Stimulated activated CD4-positive, alpha-beta T cell treated with anti-CD3 and anti-CD28 coated beads, Interleukin-4, amount 100 ng/mL, for 48 hours (primary cell): Measurements from ENCODE around the gene SDS.
"Not testable (repeated sequence)": the region's sequence is repeated elsewhere in the genome, so short reads cannot be mapped to it uniquely, and the experiment has no call there.

Experiments
- DNase-seq, 2 donors: peaks; one replicate each; pipeline ENCODE4 v3.0.0-alpha.2; 2020; ENCODE audit warnings: low read depth in 2 of 2

SDS gene

DNA sequence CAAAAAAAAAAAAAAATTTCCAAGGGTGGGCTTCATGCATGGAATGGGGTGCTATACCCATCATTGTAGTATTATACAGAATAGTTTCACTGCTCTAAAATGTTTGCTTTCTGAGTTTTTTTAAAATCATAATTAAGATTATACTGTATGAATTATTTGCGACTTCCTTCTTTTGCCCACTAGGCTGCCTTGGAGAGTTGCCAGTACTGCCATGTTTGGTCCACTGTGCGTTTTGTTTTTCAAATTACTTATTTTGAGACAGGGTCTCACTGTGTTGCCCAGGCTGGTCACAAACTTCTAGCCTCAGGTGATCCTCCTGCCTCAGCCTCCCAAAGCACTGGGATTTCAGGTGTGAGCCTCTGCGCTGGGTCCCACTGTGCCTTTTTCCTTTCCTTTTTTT is 25.4 kb downstream of the SDS start:
- DNase-seq: no peak

DNA sequence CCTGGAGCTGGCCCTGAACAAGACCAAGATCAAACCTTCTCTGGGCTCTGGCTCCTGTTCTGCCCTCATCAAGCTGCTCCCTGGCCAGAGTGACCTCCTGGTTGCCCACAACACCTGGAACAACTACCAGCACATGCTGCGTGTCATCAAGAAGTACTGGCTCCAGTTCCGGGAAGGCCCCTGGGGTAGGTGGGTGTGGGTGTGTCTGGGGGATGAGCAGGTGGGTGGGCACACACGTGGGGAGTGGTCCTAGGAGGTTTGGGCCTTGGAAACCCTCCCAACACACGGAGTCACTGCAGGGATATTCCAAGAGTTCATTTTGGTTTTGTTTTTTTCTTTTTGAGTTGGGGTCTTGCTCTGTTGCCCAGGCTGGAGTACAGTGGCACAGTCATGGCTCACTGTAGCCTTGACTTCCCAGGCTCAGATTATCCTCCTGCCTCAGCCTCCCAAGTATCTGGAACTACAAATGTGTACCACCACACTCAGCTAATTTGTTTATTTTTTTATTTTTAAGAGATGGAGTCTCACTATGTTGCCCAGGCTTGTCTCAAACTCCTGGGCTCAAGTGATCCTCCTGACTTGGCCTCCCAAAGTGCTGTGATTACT is 28.8 kb downstream of the SDS start:
- DNase-seq: no peak

DNA sequence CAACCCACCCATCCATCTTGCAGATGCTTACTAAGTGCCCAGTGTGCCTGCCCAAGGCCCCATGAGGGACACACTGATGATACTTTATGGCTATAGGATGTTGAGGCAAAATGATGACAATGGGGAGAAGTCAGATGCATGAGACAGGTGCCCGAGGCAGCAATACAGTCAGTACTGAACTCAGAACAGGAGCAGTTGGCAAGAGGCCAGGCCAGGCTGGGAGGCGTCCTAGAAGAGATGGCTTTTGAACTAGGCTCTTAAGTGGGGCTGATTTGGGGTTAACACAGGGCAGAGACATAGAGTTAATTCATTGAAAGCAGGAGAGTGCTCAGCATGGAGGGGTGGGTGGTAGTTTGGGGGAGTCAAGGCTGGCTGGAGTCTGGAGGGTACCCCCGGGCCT is 29.7 kb downstream of the SDS start:
- no peak for DNase-seq

DNA sequence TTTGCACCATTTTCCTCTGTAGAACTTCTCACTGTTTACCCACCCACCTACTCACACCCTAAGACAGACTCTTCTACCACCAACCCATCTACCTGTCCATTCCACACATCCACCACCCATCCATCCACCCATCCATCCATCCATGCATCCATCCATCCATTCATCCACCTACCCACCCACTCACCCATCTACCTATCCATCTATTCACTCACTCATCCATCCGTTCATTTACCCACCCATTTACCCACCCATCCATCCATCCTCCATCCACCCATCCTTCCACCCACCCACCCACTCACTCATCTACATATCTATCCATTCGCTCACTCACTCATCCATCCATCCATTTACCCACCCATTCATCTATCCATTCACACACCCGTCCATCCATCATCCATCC is 30.2 kb downstream of the SDS start:
- DNase-seq: no peak

DNA sequence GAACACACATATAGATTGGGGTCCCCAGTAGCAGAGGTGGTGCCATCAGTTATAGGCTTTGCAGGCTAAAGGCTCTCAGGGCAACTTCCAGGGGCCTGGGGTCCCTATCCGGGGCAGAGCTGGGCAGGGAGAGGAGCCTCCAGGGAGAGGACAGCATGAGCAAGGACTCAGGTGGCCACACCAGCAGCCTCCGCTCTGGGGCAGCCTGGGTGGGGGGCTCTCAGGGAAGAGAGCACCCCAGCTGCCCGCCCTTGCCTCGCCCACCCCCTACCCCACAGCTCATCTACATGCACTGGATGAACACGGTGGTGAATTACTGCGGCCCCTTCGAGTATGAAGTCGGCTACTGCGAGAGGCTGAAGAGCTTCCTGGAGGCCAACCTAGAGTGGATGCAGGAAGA is 31.3 kb downstream of the SDS start:
- no peak for DNase-seq

DNA sequence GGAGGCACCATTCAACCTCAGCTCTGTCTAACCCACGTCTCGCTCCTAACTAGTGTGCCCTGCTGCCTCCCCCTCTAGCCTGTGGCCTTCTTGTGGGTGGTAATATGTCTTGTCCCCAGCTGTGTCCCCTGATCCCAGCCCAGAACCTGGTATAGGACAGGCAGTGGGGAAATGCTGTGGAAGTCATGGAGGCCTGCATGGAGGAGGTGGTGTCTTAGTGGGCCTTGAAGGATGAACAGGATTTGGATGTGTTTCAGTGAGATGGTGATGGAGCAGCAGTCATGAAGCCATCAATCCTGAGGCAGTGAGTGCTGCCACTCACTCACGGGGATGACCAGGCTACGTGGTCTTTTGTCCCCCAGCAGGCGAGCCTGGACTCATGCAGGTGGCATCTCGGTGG is 31.9 kb downstream of the SDS start:
- DNase-seq: no peak

DNA sequence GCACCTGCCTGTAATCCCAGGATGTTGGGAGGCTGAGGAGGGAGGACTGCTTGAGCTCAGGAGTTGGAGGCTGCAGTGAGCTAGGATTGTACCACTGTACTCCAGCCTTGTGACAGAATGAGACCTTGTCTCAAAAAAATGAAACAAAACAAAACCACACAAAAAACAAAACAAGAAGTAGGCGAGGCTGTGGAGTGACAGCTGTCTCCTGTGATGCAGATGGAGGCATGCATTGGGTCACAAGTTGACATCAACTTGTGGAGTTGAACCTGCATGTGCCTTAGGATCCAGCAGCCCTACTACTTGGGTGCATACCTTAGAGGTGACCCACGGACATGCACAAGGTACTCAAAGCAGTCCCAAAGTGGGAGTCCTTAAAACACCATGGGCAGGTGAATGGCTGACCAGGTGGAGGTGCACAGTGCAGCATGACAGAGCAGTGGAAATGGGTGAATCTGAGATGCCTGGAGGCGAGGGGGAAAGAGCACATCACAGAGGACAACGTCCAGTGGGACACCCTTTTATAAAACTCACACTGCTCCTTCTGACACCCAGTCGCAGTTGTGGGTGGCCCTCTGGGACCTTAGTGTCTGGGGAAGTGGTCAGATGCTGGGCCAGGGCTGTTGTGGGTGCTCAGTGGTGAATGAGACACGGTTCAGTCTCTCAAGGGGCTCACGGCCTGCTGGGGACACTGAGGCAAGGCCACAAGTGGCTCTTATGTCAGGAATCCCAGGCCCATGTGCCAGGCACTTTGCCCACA is 32.6 kb downstream of the SDS start:
- DNase-seq: no peak

DNA sequence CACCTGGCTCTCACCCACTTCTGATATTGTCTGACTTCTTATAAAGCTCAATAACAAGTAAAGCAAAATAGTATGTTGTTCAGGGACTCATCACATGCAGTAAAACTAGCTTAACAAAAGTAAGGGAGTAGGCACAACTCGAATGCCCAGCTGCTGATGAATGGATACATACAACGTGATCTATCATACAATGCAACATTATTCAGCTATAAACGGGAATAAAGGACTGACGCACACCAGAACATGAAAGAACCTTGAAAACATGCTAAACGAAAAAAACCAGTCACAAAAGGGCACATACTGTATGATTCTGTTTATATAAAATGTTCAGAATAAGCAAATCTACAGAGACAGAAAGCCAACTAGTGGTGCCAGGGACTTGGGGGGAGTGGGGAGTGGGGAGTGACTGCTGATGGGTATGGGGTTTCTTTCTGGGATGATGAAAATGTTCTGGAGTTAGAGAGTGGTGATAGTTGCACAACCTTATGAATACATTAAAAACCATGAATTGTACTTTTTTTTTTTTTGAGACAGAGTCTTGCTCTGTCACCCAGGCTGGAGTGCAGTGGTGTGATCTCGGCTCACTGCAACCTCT is 34.2 kb downstream of the SDS start:
- no peak for DNase-seq

DNA sequence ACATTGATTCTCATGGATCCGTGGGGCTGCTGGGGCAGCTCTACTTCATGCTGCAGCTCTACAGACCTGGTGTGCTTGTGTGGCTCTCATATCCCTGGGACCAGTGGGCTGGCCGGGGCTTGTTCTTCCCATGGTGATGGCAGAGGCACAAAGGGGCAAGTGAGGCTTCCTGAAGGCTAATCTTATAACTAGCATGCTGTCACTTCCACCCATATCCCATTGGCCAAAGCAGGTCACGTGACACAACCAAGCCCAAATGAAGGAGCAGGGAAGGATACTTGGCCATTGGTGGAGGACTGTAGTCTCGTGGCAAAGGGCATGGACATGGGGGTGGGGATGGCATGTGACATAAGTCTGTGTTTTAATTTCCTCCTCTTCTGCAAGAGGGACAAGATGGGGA is 35.4 kb downstream of the SDS start:
- no peak for DNase-seq

DNA sequence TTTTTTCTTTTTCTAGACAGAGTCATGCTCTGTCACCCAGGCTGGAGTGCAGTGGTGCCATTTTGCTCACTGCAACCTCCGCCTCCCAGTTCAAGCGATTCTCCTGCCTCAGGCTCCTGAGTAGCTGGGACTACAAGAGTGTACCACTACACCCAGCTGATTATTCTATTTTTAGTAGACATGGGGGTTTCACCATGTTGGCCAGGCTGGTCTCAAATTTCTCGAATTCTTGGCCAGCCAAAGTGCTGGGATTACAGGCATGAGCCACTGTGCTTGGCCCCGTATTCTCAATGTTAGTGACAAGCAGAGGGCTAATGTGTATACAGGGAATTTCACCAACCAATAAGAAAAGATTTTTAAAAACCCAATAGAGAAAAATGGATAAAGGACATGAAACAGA is 36.9 kb downstream of the SDS start:
- DNase-seq: no peak

DNA sequence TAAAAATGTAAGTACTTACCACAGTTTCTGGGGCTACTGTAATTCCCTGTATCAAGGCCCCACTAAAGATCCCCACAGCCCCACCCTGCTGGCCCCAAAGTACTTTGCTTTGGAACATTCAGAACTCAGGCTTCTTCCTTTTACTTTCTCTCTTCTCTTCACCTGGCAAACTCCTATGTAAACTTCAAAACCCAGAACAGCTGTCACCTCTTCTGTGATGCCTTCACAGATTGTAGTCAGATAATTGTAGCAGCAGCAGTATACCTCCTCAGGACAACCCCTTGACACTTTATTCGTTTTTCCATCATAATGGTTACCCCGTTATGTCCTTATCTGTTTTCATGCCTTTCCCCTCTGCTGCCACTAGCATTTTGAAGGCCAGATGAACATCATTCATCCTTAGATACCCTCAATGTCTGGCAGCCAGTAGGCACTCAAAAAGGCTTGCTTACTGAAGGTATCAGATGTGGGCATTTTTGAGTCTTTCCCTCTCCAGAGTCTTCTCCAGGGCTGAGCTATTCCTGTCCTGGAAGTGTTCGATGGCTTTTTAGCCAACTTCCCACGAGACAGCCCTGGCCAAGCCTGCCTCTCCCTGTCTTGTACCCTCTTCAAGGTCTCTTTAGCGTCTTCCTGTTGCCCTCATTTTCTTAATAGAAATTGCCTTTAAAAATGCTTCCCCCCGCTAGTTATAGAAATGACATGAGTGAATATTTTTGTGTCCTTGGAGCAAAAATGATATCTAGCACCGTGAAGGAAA is 37.9 kb downstream of the SDS start:
- DNase-seq: no peak

DNA sequence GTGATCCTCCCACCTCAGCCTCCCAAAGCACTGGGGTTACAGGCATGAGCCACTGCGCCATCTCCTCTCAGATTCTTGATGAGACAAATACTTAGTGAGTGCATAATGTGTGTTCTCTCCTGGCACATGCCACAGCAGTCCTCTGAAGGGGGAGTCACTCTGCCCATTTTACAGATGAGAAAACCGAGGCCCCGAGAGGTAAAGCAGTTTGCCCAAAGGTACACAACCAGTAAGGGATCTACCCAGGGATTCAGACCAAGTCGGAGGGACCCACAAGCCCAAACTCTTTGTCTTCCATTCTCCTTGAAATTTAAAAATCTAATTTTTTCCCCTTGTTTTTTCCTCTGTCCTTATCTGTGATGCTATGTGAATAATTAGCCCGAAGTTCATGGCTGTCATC is 39.0 kb downstream of the SDS start:
- no peak for DNase-seq

DNA sequence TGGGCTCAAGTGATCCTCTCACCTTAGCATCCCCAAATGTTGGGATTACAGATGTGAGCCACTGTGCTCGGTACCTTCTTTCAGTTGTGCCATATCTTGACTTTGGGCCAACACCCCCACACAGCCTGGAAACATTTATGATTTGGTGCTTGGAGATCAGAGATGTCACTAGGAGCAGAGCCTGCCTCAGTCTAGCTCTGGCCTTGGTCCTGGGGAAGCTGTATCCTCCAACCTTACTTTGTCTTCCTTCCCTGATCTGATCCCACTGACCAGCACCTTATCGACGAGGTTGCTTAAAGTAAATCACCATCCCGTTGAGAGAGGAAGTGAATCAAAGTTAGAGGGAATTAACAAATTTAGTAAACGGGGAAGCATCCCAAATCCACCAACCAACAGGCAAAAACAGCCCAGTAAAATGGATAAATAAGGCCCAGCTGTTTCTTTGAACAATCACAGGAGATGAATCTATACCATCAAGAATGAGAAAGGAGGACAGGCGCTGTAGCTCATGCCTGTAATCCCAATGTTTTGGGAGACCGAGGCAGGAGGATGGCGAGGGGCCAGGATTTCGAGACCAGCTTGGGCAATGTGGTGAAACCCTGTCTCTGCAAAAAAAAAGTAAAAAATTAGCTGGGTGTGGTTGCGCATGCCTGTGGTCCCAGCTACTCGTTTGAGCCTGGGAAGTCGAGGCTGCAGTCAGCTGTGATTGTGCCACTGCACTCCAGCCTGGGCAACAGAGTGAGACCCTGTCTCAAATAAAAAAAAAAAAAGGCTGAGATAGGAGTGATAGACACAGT is 41.9 kb downstream of the SDS start:
- DNase-seq: no peak

DNA sequence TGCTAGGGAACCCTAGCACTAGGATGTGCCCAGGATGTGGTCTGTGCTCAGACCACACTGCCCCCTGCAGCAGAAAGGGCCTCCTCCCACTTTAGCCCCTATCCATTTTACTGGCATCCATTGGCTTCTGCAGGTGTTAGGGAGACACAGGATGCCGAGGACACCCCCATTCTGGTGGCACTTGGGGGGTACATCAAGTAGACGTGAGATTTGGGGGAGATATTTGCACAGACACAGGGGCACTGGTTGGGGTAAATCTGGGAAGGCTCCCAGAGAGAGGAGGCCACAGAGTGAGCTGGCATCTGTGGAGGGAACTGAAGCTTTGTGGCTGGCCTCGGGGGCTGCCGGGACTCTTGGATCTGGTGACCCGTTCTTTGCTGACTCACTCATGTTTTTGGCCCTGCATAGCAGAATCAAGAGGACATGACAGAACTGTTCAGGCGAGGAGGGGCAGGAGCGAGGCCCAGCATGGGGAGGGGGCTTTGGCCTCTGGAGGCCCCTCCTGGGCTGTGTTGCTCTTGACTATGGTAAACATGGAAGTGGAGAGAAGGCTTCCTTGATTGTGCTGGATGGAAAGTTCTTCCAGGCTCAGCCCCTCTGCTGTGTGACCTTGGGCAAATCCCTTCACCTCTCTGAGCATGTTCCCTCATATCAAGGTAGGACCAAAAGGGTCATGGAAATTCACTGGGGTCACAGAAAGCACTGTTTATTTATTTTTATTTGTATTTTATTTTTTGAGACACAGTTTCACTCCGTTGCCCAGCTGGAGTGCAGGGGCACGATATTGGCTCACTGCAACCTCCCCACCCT is 43.5 kb downstream of the SDS start:
- DNase-seq: no peak

DNA sequence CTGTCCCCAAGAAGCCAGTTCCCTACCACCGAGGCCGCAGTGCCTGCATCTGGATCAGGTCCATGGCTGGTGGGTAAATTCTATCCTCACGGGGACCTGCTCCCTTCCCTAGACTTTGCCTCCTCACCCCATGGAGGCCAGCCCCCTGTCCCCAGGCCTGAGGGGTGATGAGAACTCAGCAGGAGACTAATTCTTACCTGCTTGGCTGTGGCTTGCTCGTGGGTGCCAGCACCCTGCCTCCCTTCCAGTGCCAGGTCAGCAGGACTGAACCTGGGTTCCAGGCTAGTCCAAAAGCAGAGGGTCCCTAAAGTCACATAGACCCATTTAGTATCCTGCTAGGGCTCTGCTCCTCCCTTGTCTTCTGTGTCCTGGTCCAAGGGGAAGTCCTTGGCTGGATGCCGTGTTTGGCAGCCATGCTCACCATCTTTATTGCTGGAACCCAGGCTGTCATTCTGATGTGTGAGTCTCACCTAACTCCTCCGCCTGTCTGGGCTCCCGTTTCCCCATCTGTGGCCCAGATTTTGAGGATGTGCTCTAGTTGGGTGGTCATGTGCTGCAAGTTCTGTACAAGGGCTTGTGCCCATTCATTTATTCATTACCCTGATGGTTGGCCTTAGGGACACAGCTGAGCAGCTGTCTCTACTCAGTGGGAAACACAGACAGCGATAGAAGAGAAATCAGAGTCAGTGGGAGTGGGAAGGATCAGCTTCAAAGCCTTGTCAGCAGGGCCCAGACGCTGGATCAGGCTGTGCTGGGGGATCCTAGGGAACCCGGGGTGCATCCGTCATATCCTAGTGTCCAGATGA is 44.4 kb downstream of the SDS start:
- no peak for DNase-seq

DNA sequence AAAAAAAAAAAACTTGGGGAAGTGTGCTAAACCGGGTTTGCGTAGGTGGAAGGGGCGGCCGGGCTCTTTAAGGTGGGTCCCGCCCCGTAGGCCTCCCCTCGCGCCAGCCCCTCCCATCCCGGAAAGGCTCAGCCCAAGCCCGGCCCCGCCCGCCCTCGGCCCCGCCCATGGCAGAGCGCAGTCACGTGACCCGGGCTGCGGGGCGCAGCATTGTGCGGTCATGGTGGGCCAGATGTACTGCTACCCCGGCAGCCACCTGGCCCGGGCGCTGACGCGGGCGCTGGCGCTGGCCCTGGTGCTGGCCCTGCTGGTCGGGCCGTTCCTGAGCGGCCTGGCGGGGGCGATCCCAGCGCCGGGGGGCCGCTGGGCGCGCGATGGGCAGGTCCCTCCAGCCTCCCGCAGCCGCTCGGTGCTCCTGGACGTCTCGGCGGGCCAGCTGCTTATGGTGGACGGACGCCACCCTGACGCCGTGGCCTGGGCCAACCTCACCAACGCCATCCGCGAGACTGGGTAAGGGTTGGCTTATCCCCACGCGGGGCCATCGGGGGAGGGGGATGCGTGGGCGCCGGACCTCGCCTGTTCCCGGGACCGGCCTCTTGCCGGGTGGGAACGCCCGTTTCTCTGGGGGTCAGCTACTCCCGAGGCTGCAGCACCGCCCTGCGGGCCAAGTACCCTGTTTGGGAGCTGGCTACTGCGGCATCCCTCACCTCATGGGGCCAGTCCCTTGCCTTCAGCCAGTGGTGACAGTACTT is 45.1 kb downstream of the SDS start, which contains the start of gene PLBD2:
Gene PLBD2, plus strand, starts transcription at position 207 of the 752 bp plus-strand sequence. Its CDS starts 14 bp downstream, at position 221.
- peak; percentile 93 to 94 for DNase-seq

DNA sequence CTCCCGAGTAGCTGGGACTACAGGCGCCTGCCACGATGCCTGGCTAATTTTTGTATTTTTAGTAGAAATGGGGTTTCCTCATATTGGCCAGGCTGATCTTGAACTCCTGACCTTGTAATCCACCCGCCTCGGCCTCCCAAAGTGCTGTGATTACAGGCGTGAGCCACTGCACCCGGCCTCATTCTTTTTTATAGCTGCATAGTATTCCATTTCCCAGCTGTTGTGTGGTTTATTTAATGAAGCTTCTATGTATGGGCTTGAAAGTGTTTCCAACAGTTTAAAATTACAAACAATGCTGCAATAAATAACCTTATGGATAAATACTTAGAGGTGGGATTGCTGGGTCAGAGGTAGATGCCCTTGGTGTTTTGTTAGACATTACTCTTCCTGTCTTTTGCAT is 49.5 kb downstream of the SDS start:
- DNase-seq: not testable (repeated sequence)

DNA sequence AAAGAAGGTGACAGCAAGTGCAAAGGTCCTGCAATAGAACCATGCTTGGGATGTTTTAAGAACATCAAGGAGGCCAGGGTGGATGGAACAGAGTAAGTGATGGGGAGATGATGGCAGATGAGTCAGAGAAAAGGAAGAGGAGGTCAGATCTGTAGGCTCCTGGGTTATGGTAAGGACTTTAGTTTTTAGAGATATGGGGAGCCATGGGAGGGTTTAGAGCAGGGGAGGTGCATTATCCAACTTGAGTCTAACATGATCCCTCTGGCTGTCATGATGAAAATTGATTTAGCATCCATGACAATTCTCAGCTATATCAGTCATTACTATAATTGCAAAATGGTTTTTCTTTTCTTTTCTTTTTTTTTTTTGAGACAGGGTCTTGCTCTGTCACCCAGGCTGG is 52.6 kb downstream of the SDS start:
- no peak for DNase-seq

DNA sequence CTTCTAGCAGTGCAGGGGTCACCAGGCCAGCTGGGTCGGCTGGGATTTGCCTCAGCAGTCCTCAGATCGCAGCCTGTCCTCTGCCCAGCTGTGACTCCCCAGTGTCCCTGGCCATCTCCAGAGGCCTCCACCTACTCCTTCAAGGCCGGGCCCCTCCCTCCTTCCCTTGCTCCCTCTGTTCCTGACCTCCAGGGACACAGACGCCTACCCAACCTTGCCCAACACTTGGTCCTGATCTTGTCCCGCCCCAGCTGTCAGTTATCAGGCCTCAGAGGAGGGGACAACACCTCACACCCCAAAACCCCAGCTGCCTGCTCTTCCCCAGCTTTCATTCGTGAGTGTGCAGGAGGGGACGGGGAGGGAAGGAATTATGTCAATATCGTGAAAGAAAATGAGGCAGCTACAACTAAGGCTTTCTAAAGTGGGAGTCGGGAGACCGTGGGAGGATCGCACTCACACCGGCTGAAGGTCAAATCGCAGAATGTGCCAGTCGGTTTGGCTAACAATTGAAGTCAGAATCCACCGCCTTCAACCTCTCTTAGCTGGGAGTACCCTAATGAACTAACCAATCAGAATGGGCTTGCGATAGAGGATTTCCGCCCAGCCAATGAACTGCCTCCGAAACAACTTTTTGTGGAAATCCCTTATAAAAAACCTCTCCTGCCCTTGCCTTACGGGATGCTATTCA is 54.7 kb downstream of the SDS start:
- DNase-seq: no peak
